Skin of body (tissue), 2 donors: ENCODE measurements around the gene CRLF2. TPM values are rescaled to one million over a fixed set of nuclear protein-coding genes. Genes with fewer than 3 reads are reported as not detected.
"Not testable (repeated sequence)": the region's sequence is repeated elsewhere in the genome, so short reads cannot be mapped to it uniquely, and the experiment has no call there.

Experiments used
- DNase-seq: peaks from one replicate; lab custom pipeline; 2025; lab: John Stamatoyannopoulos, UW
- total RNA-seq: library from RNA; depleted of rRNA; stranded (reverse); fragments of >200 nt; gene quantifications from one replicate; pipeline ENCODE4 v1.2.3, GENCODE V29; 2014

CRLF2 gene
- total RNA-seq, 1 donor from 2014 or later: 0.49 TPM

DNA sequence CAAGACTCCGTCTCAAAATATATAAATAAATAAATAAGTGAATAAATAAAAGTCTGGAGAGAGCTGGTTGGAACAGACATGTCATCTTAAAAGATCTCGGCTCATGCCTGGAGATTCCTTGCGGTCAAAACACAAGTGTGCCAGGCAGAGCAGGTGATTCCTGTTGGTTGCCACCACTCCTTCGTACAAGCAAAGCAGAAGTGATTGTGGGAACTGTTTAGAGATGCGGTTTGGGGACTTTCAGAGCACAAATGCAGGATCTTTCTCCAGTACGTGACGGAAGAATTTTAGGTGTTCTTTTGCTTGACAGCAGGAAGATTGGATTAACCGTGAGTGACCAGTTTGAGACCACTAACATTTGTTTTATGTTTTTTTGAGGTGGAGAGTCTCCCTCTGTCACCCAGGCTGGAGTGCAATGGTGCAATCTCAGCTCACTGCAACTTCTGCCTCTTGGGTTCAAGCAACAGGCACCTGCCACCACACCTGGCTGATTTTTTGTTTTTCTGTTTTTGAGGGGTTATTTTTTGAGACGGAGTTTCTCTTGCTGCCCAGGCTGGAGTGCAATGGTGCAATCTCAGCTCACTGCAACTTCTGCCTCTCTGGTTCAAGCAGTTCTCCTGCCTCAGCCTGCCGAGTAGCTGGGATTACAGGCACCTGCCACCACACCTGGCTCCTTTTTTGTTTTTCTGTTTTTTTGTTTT, 2.8 kb upstream of the CRLF2 start:
- DNase-seq: no peak

GRCh38 chrX:1213971-1214370, 1.5 kb upstream of the CRLF2 start:
- no peak for DNase-seq

GRCh38 chrX:1210844-1211243, 1.6 kb downstream of the CRLF2 start:
- no peak for DNase-seq

DNA sequence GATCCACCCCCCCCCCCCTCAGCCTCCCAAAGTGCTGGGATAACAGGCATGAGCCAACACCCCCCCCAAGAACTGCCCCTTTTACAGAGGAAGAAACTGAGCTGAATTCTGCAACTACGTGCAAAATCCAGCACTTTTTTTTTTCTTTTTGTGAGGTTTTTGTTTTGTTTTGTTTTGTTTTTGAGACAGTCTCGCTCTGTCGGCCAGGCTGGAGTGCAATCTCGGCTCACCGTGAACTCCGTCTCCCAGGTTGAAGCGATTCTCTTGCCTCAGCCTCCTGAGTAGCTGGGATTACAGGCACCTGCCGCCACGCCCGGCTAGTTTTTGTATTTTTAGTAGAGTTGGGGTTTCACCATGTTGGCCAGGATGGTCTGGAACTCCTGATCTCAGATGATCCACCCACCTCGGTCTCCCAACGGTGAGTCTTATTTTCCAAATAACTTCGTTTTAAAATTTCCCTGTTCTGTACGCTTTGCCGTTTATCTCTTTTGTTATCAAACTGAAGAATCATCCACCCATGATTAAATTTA, 4.9 kb downstream of the CRLF2 start:
- no peak for DNase-seq

DNA sequence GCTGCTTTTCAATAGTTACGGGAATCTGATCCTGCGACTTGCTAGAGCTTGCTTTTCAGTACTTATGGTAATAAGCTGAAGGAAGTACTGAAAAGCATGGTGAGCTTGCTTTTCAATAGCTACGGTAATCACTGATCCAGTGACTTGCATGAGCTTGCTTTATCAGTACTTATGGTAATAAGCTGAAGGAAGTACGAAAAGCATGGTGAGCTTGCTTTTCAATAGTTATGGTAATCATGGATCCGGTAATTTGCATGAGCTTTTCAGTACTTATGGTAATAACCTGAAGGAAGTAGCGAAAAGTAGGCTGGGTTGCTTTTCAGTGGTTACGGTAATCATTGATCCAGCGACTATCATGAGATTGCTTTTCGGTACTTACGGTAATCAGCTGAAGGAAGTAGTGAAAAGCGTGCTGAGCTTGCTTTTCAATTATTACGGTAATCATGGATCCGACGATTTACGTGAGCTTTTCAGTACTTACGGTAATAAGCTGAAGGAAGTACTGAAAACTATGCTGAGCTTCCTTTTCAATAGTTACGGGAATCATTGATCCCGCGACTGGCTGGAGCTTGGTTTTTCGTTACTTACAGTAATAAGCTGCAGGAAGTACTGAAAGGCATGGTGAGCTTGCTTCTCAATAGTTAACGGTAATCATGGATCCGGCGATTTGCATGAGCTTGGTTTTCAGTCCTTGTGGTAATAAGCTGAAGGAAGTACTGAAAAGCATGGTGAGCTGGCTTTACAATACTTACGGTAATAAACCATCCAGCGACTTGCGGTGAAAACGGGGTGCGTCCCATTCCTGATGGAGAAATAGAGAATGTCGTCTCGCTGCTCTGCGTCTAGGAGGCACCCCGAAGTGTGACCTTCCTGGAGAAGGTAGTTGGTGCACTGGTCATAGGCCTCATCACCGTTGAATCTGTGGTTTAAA, 6.5 kb downstream of the CRLF2 start:
- DNase-seq: no peak

DNA sequence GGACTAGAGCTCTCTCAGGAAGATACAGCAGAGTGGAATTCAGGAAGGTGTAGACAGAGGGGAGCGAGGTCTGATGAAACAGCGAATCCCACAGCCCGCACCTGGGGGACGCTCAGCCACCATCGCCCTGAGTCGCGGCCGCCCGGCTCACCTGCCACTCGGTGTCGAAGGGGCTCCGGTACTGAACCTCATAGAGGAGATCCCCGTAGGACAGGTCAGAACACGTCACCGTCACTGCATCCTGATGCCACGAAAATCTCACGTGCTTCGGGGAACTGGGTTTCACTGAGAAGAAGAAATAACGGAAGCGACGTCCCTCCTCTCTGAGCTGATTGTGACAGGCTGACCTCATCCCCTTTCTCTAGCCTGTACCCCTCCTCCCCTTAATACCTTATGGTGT, 10.2 kb downstream of the CRLF2 start:
- no peak for DNase-seq

DNA sequence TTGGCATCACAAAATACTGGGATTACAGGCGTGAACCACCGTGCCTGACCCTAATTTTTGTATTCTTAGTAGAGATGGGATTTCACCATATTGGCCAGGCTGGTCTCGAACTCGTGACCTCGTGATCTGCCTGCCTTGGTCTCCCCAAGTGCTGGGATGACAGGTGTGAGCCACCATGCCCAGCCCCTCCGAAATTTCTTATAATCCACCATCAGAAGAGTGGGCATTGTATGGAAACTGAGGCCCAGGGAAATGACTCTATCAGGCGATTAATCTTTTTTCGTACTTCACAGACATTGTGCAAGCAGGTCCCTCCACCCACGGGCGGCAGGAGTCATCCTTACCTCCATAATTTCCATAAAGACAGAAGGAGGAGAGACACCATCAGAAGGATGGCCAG, 16.0 kb downstream of the CRLF2 start:
- DNase-seq: no peak

DNA sequence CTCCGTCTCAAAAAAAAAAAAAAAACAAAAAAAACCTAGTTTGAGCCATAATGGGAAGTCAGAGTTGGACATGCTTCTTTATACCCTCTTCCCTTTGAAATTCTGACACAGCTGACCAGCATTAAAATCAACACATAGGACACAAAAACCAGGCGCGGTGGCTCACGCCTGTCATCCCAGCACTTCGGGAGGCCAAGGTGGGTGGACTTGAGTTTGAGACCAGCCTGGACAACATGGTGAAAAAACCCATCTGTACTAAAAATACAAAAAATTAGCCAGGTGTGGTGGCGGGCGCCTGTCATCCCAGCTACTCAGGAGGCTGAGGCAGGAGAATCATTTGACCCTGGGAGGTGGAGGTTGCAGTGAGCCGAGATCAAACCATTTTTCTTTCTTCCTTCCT, 20.3 kb downstream of the CRLF2 start:
- DNase-seq: not testable (repeated sequence)

- no peak for DNase-seq
These were observed 21.8 kb downstream of the CRLF2 start for GRCh38 chrX:1190596-1191145.

DNA sequence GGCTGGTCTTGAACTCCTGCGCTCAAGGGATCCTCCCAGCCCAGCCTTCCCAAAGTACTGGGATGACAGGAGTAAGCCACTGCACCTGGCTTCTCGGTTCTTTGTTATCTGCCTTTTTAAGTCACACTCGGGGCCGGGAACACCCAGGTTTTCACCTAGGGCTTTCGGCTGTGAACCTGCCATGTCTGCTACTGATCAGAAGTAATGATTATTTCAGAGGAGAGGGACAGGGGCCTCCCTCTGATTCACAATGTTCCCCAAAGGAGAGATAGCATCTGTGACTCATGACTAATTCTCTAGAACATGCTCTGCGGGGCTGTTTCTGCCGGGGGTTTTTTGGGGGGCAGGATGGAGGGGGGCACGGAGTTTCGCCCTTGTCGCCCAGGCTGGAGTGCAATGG, 26.9 kb downstream of the CRLF2 start:
- DNase-seq: no peak

DNA sequence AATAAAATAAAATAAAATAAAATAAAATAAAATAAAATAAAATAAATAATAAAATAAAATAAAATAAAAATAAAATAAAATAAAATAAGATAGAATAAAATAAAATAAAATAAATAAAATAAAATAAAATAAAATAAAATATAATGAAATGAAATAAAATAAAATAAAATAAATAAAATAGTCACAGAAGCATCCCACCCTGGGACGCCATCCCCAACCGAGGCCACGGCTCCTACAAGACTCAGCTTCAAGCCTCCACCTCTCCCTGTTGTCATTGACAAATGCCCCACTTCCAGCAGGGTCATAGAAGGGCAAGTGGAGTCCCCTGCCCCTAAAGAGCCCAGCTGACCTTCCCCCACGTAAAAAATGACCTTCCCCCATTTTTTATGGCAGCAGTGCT, 30.2 kb downstream of the CRLF2 start:
- DNase-seq: no peak

DNA sequence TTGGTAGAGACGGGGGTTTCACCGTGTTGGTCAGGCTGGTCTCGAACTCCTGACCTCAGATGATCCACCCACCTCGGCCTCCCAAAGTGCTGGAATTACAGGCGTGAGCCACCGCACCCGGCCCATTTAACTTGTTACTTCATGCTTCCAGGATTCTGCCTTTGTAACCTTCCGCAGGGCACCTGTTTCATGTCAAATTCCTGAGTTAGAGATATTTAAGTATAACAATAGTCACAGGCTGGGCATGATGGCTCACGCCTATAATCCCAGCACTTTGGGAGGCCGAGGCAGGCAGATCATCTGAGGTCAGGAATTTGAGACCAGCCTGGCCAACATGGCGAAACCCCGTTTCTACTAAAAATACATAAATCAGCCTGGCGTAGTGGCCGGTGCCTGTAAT, 30.8 kb downstream of the CRLF2 start:
- DNase-seq: not testable (repeated sequence)

- DNase-seq: no peak
These were observed 31.3 kb downstream of the CRLF2 start for GRCh38 chrX:1181170-1181569.

GRCh38 chrX:1178580-1179057, 33.8 kb downstream of the CRLF2 start:
- peak; percentile 43 for DNase-seq

GRCh38 chrX:1176531-1177320, 35.7 kb downstream of the CRLF2 start:
- not testable (repeated sequence) for DNase-seq

- DNase-seq: not testable (repeated sequence)
These were observed 37.6 kb downstream of the CRLF2 start for GRCh38 chrX:1174609-1175545.

GRCh38 chrX:1173435-1173834, 39.0 kb downstream of the CRLF2 start:
- not testable (repeated sequence) for DNase-seq

- no peak for DNase-seq
These were observed 40.0 kb downstream of the CRLF2 start for GRCh38 chrX:1172496-1172895.

DNA sequence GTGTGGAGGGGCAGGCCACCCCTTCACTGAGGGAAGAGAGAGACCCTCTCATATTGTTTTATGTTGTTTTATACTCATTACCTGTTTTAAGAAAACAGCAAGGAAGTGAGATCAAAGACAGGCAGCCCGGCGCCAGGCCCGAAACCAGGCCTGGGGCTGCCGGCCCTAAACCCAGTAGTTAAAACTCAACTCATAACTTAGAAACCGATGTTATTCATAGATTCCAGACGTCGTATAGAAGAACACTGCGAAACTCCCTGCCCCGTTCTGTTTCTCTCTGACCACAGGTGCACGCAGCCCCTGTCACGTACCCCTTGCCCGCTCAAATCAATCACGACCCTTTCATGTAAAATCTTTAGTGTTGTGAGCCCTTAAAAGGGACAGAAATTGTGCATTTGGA, 40.5 kb downstream of the CRLF2 start:
- not testable (repeated sequence) for DNase-seq

DNA sequence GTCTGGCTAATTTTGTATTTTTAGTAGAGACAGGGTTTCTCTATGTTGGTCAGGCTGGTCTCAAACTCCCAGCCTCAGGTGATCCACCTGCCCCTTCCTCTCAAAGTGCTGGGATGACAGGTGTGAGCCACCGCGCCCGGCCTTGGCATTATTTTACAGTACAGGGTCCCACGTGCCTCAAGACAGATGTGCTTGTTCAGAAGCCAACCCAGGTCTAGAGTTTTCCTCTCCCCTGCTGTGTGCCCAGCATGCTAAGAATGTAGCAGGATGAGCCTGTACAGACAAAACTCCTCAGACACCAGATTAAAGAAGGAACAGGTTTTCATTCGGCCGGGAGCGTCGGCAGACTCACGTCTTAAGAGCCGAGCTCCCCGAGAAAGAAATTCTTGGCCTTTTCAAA, 42.2 kb downstream of the CRLF2 start:
- DNase-seq: no peak
